ENCODE data around the gene HIVEP3. TPM values are rescaled to one million over a fixed set of nuclear protein-coding genes. Genes with fewer than 3 reads are reported as not detected.

The HIVEP3 gene
- total RNA-seq, 2 experiments from 2014 or later: 25.3 to 26.2 TPM

- no peaks in the 10 kb centered on the region for H3K9me3 Mint-ChIP-seq
- H3K4me3 Mint-ChIP-seq: no peak overlapping the region
- H3K36me3 Mint-ChIP-seq: no peaks in the 10 kb centered on the region
- no peak for DNase-seq
- intact Hi-C loops (cut with micrococcal nuclease): no loop called here
- H3K27ac Mint-ChIP-seq: no peak overlapping the region
- H3K27me3 Mint-ChIP-seq: peaks cover 2% of the 10 kb centered on the region
- POLR2A ChIA-PET: no interaction called here
- CTCF ChIA-PET: interaction anchor here (3.8 kb wide), 1 partner anchor 15 kb away, joined by 14 read pairs; no protein-coding TSS in a partner anchor
- no peaks in the 10 kb centered on the region for H3K4me1 Mint-ChIP-seq (ENCODE audit: low read depth)
Observed at GRCh38 chr1:41476807-41477361, 441.8 kb downstream of the HIVEP3 start.

GRCh38 chr1:41475859-41476567, 442.7 kb downstream of the HIVEP3 start:
- ChIA-PET CTCF (interaction anchor here (0.6 kb wide), 1 partner anchor 698 kb away, joined by 3 read pairs; no protein-coding TSS in a partner anchor), POLR2A (no interaction called here)

GRCh38 chr1:41475346-41475745, 443.4 kb downstream of the HIVEP3 start:
- CTCF ChIA-PET: interaction anchor here (0.8 kb wide), 1 partner anchor 17 kb away, joined by 3 read pairs; no protein-coding TSS in a partner anchor
- H3K27ac Mint-ChIP-seq: no peak overlapping the region
- POLR2A ChIA-PET: no interaction called here
- H3K27me3 Mint-ChIP-seq: peaks cover 2% of the 10 kb centered on the region
- H3K36me3 Mint-ChIP-seq: no peaks in the 10 kb centered on the region
- no peak for DNase-seq
- no peaks in the 10 kb centered on the region for H3K9me3 Mint-ChIP-seq
- no peaks in the 10 kb centered on the region for H3K4me1 Mint-ChIP-seq (ENCODE audit: low read depth)
- intact Hi-C loops (cut with micrococcal nuclease): no loop called here
- H3K4me3 Mint-ChIP-seq: no peak overlapping the region

More at GRCh38 chr1:41475859-41476567, 442.7 kb downstream of the HIVEP3 start:
- H3K36me3 Mint-ChIP-seq: no peaks in the 10 kb centered on the region
- no peak overlapping the region for H3K4me3 Mint-ChIP-seq
- H3K27me3 Mint-ChIP-seq: peaks cover 2% of the 10 kb centered on the region
- H3K4me1 Mint-ChIP-seq (ENCODE audit: low read depth): no peaks in the 10 kb centered on the region
- no peaks in the 10 kb centered on the region for H3K9me3 Mint-ChIP-seq
- intact Hi-C loops (cut with micrococcal nuclease): no loop called here
- no peak overlapping the region for H3K27ac Mint-ChIP-seq
- DNase-seq: no peak

GRCh38 chr1:41474490-41475271, 444.0 kb downstream of the HIVEP3 start:
- H3K27me3 Mint-ChIP-seq: peaks cover 2% of the 10 kb centered on the region
- H3K9me3 Mint-ChIP-seq: no peaks in the 10 kb centered on the region
- no peak for DNase-seq
- ChIA-PET POLR2A (no interaction called here), CTCF (interaction anchor here (0.8 kb wide), 1 partner anchor 18 kb away, joined by 3 read pairs; no protein-coding TSS in a partner anchor)
- H3K4me1 Mint-ChIP-seq (ENCODE audit: low read depth): no peaks in the 10 kb centered on the region
- H3K4me3 Mint-ChIP-seq: no peak overlapping the region
- H3K36me3 Mint-ChIP-seq: no peaks in the 10 kb centered on the region
- H3K27ac Mint-ChIP-seq: no peak overlapping the region
- intact Hi-C loops (cut with micrococcal nuclease): no loop called here

GRCh38 chr1:41473738-41474362, 444.9 kb downstream of the HIVEP3 start:
- CTCF ChIA-PET: no interaction called here
- intact Hi-C loops (cut with micrococcal nuclease): no loop called here
- no peaks in the 10 kb centered on the region for H3K36me3 Mint-ChIP-seq

GRCh38 chr1:41471658-41472057, 447.1 kb downstream of the HIVEP3 start:
- Mint-ChIP-seq H3K27me3 (peaks cover 2% of the 10 kb centered on the region), H3K27ac (no peak overlapping the region), H3K4me3 (no peak overlapping the region), H3K9me3 (no peaks in the 10 kb centered on the region), H3K36me3 (no peaks in the 10 kb centered on the region), H3K4me1 (ENCODE audit: low read depth) (no peaks in the 10 kb centered on the region)
- DNase-seq: no peak
- ChIA-PET POLR2A (no interaction called here), CTCF (no interaction called here)
- intact Hi-C loops (cut with micrococcal nuclease): no loop called here

More at GRCh38 chr1:41473738-41474362, 444.9 kb downstream of the HIVEP3 start:
- Mint-ChIP-seq H3K27me3 (no peaks in the 10 kb centered on the region), H3K4me1 (ENCODE audit: low read depth) (no peaks in the 10 kb centered on the region), H3K27ac (no peak overlapping the region), H3K4me3 (no peak overlapping the region), H3K9me3 (no peaks in the 10 kb centered on the region)
- no peak for DNase-seq
- POLR2A ChIA-PET: no interaction called here

- Mint-ChIP-seq H3K9me3 (no peaks in the 10 kb centered on the region), H3K27ac (no peak overlapping the region), H3K36me3 (no peaks in the 10 kb centered on the region), H3K27me3 (peaks cover 2% of the 10 kb centered on the region), H3K4me1 (ENCODE audit: low read depth) (no peaks in the 10 kb centered on the region), H3K4me3 (no peak overlapping the region)
- DNase-seq: no peak
- ChIA-PET CTCF (no interaction called here), POLR2A (no interaction called here)
- intact Hi-C loops (cut with micrococcal nuclease): no loop called here
Observed at GRCh38 chr1:41469706-41470105, 449.0 kb downstream of the HIVEP3 start.

GRCh38 chr1:41468122-41468762, 450.5 kb downstream of the HIVEP3 start:
- no peaks in the 10 kb centered on the region for H3K4me1 Mint-ChIP-seq (ENCODE audit: low read depth)
- CTCF ChIA-PET: interaction anchor here (0.8 kb wide), 1 partner anchor 17 kb away, joined by 4 read pairs; the partner anchor contains the start of gene EDN2
- intact Hi-C loops (cut with micrococcal nuclease): no loop called here
- H3K9me3 Mint-ChIP-seq: no peaks in the 10 kb centered on the region
- H3K36me3 Mint-ChIP-seq: no peaks in the 10 kb centered on the region
- no peak for DNase-seq
- H3K4me3 Mint-ChIP-seq: no peak overlapping the region
- peaks cover 2% of the 10 kb centered on the region for H3K27me3 Mint-ChIP-seq
- POLR2A ChIA-PET: no interaction called here
- H3K27ac Mint-ChIP-seq: no peak overlapping the region

GRCh38 chr1:41467673-41468072, 451.0 kb downstream of the HIVEP3 start:
- H3K4me3 Mint-ChIP-seq: no peak overlapping the region
- H3K9me3 Mint-ChIP-seq: no peaks in the 10 kb centered on the region
- peaks cover 2% of the 10 kb centered on the region for H3K27me3 Mint-ChIP-seq
- DNase-seq: no peak
- no peaks in the 10 kb centered on the region for H3K4me1 Mint-ChIP-seq (ENCODE audit: low read depth)
- CTCF ChIA-PET: no interaction called here
- no peaks in the 10 kb centered on the region for H3K36me3 Mint-ChIP-seq
- no peak overlapping the region for H3K27ac Mint-ChIP-seq
- intact Hi-C loops (cut with micrococcal nuclease): no loop called here
- POLR2A ChIA-PET: no interaction called here

- Mint-ChIP-seq H3K9me3 (no peaks in the 10 kb centered on the region), H3K4me1 (ENCODE audit: low read depth) (no peaks in the 10 kb centered on the region), H3K4me3 (no peak overlapping the region), H3K27me3 (peaks cover 2% of the 10 kb centered on the region), H3K27ac (no peak overlapping the region), H3K36me3 (no peaks in the 10 kb centered on the region)
- ChIA-PET CTCF (no interaction called here), POLR2A (no interaction called here)
- intact Hi-C loops (cut with micrococcal nuclease): no loop called here
- DNase-seq: no peak
Observed at GRCh38 chr1:41466146-41466545, 452.6 kb downstream of the HIVEP3 start.

- no peak overlapping the region for H3K27ac Mint-ChIP-seq
- intact Hi-C loops (cut with micrococcal nuclease): no loop called here
- H3K27me3 Mint-ChIP-seq: peaks cover 2% of the 10 kb centered on the region
- DNase-seq: no peak
- no peaks in the 10 kb centered on the region for H3K9me3 Mint-ChIP-seq
- H3K36me3 Mint-ChIP-seq: no peaks in the 10 kb centered on the region
- H3K4me3 Mint-ChIP-seq: no peak overlapping the region
- ChIA-PET POLR2A (no interaction called here), CTCF (no interaction called here)
- no peaks in the 10 kb centered on the region for H3K4me1 Mint-ChIP-seq (ENCODE audit: low read depth)
Observed at GRCh38 chr1:41465741-41466140, 453.0 kb downstream of the HIVEP3 start.

- H3K4me1 Mint-ChIP-seq (ENCODE audit: low read depth): no peaks in the 10 kb centered on the region
- no peak overlapping the region for H3K4me3 Mint-ChIP-seq
- ChIA-PET CTCF (no interaction called here), POLR2A (no interaction called here)
- no peaks in the 10 kb centered on the region for H3K36me3 Mint-ChIP-seq
- H3K27ac Mint-ChIP-seq: no peak overlapping the region
- no peaks in the 10 kb centered on the region for H3K9me3 Mint-ChIP-seq
- peaks cover 2% of the 10 kb centered on the region for H3K27me3 Mint-ChIP-seq
- no peak for DNase-seq
- intact Hi-C loops (cut with micrococcal nuclease): no loop called here
Observed at GRCh38 chr1:41464885-41465284, 453.8 kb downstream of the HIVEP3 start.

Data from activated CD4-positive, alpha-beta memory T cell treated with anti-CD3 and anti-CD28 coated beads for 36 hours (primary cell).